PFSK-1 (cell line): Measurements from ENCODE around the gene SCRN2.

ENCODE experiments used
- POLR2AphosphoS5 ChIP-seq: IDR thresholded peaks from 2 replicates; pipeline ENCODE4 v1.6.1; 2012; ENCODE audit warnings: low read depth, mild to moderate bottlenecking, control low read depth, low read length, moderate library complexity
- REST ChIP-seq, 2 experiments: IDR thresholded peaks; 2 replicates each; pipeline versions ENCODE4 v1.6.1 to v1.8.0; 2011 to 2012; ENCODE audit warnings: low read depth in 2 of 2, low read length in 2 of 2, control low read depth in 1 of 2, inconsistent platforms in 1 of 2, mild to moderate bottlenecking in 1 of 2, moderate library complexity in 1 of 2; ENCODE audit not compliant: insufficient read depth in 1 of 2
- SIN3A ChIP-seq: IDR thresholded peaks from 2 replicates; pipeline ENCODE4 v1.6.1; 2012; ENCODE audit warnings: mild to moderate bottlenecking, low read length, moderate library complexity, borderline replicate concordance; ENCODE audit not compliant: insufficient read depth
- TAF1 ChIP-seq: IDR thresholded peaks from 2 replicates; pipeline ENCODE4 v1.6.1; 2012; ENCODE audit warnings: low read length, control low read depth, borderline replicate concordance; ENCODE audit not compliant: insufficient read depth

- TF ChIP-seq REST (IDR thresholded peaks at IDR 0.05; ENCODE audit: insufficient read depth in 1 of 2, low read depth in 2 of 2, low read length in 2 of 2): peak; percentile 54 to 63
- TF ChIP-seq TAF1: peak; percentile 96
- peak; percentile 38; the same call in 1 of the 2 replicates for TF ChIP-seq SIN3A
- peak; percentile 99 for TF ChIP-seq POLR2AphosphoS5
Measured at GRCh38 chr17:47831003-47831933, 9.8 kb downstream of the SCRN2 start, which contains the start of the genes LRRC46 and MRPL10.
